ENCODE measurements around the gene RNF39. TPM values are rescaled to one million over a fixed set of nuclear protein-coding genes. Genes with fewer than 3 reads are reported as not detected.
A peak's percentile ranks its signal among the peaks of the same experiment; 100 is the strongest.

RNF39 gene
- polyA plus RNA-seq, 3 donors, result 0.04 TPM; not detected in 2

GRCh38 chr6:30100585-30101443 lies 25.2 kb upstream of the RNF39 start:
- under 1% methylated on average over 33 of the region's 47 CpGs for WGBS (ENCODE audit: insufficient coverage)
- H3K27me3 ChIP-seq (ENCODE audit: control insufficient read depth in 2 of 2, insufficient read depth in 2 of 2, low read length in 2 of 2), result peaks cover 55 to 78% of the 10 kb centered on the region in 2 donors
- Mint-ChIP-seq H3K27ac (no peak overlapping the region), H3K9me3 (peaks cover 0 to 28% (median 12%) of the 10 kb centered on the region in 7 donors), H3K36me3 (peaks cover 12 to 14% of the 10 kb centered on the region in 2 donors), H3K27me3 (ENCODE audit: low read depth in 3 of 3) (peaks cover 63 to 80% (median 67%) of the 10 kb centered on the region in 3 donors), H3K4me1 (peaks cover 36% of the 10 kb centered on the region), H3K4me3 (peak overlapping the region; percentile 81 to 97)
- no peak overlapping the region for H3K9ac ChIP-seq (ENCODE audit: insufficient read depth, low read length, poor library complexity, severe bottlenecking)
- H3K36me3 ChIP-seq (replicated peaks in 1 of 2; ENCODE audit: control insufficient read depth in 1 of 2, insufficient read depth in 2 of 2, low read length in 2 of 2), result no peaks in the 10 kb centered on the region
- no peaks in the 10 kb centered on the region for H4K20me1 ChIP-seq (ENCODE audit: insufficient read depth, low read length)
- no peaks in the 10 kb centered on the region for H3K79me2 ChIP-seq (ENCODE audit: insufficient read depth, low read length)
- TF ChIP-seq CTCF (IDR thresholded peaks at IDR 0.05), result no peak
- H3K9me3 ChIP-seq (replicated peaks in 1 of 2; ENCODE audit: control insufficient read depth in 1 of 2, insufficient read depth in 1 of 2, low read length in 2 of 2), result peaks cover 0 to 7% of the 10 kb centered on the region in 2 donors
- peak overlapping the region; percentile 83 for H3K4me2 ChIP-seq (replicated peaks; ENCODE audit: extremely low read depth, low read length, poor library complexity, severe bottlenecking)
- peak overlapping the region; percentile 93 for H2AFZ ChIP-seq (ENCODE audit: insufficient read depth, low read depth, low read length, poor library complexity, severe bottlenecking)
- H3K4me3 ChIP-seq (replicated peaks in 1 of 3; ENCODE audit: low read depth in 2 of 3, low read length in 3 of 3), result peak overlapping the region in 1 of 3 experiments; percentile 77
- H3K4me1 ChIP-seq (ENCODE audit: control insufficient read depth in 1 of 2, insufficient read depth in 2 of 2, low read length in 2 of 2), result peaks cover 34 to 38% of the 10 kb centered on the region in 2 donors
- no peak overlapping the region for H3K27ac ChIP-seq (ENCODE audit: low read depth in 1 of 2, low read length in 2 of 2)
- intact Hi-C loops (cut with micrococcal nuclease), result loop anchor here in 1 of 2 donors (5.0 kb wide), 2 partner anchors 34 to 296 kb away; partner anchors contain the start of gene PPP1R11
- peak in 1 of 3 donors; percentile 17 for DNase-seq

- no peak for TF ChIP-seq CTCF (IDR thresholded peaks at IDR 0.05)
- WGBS (ENCODE audit: insufficient coverage), result 29% methylated on average over 3 of the region's 8 CpGs
- H3K9ac ChIP-seq (ENCODE audit: insufficient read depth, low read length, poor library complexity, severe bottlenecking), result no peak overlapping the region
- H3K4me1 Mint-ChIP-seq, result peaks cover 36% of the 10 kb centered on the region
- no peak for DNase-seq
- peaks cover 34 to 38% of the 10 kb centered on the region in 2 donors for H3K4me1 ChIP-seq (ENCODE audit: control insufficient read depth in 1 of 2, insufficient read depth in 2 of 2, low read length in 2 of 2)
- H3K9me3 ChIP-seq (replicated peaks in 1 of 2; ENCODE audit: control insufficient read depth in 1 of 2, insufficient read depth in 1 of 2, low read length in 2 of 2), result peaks cover 0 to 7% of the 10 kb centered on the region in 2 donors
- H3K27me3 Mint-ChIP-seq (ENCODE audit: low read depth in 3 of 3), result peaks cover 66 to 85% (median 69%) of the 10 kb centered on the region in 3 donors
- intact Hi-C loops (cut with micrococcal nuclease), result loop anchor here in 1 of 2 donors (5.0 kb wide), 2 partner anchors 33 to 297 kb away; partner anchors contain the start of gene PPP1R11
- peak overlapping the region in 1 of 2 donors; percentile 82 for H3K4me3 Mint-ChIP-seq
- no peaks in the 10 kb centered on the region for H3K36me3 ChIP-seq (replicated peaks in 1 of 2; ENCODE audit: control insufficient read depth in 1 of 2, insufficient read depth in 2 of 2, low read length in 2 of 2)
- peaks cover 0 to 28% (median 12%) of the 10 kb centered on the region in 7 donors for H3K9me3 Mint-ChIP-seq
- no peak overlapping the region for H3K27ac ChIP-seq (ENCODE audit: low read depth in 1 of 2, low read length in 2 of 2)
- no peak overlapping the region for H2AFZ ChIP-seq (ENCODE audit: insufficient read depth, low read depth, low read length, poor library complexity, severe bottlenecking)
- H3K27ac Mint-ChIP-seq, result no peak overlapping the region
- peaks cover 12 to 14% of the 10 kb centered on the region in 2 donors for H3K36me3 Mint-ChIP-seq
- H3K4me2 ChIP-seq (replicated peaks; ENCODE audit: extremely low read depth, low read length, poor library complexity, severe bottlenecking), result peak overlapping the region; percentile 83
- H3K27me3 ChIP-seq (ENCODE audit: control insufficient read depth in 2 of 2, insufficient read depth in 2 of 2, low read length in 2 of 2), result peaks cover 55 to 74% of the 10 kb centered on the region in 2 donors
- no peaks in the 10 kb centered on the region for H4K20me1 ChIP-seq (ENCODE audit: insufficient read depth, low read length)
- no peaks in the 10 kb centered on the region for H3K79me2 ChIP-seq (ENCODE audit: insufficient read depth, low read length)
- peak overlapping the region in 1 of 3 experiments; percentile 77 for H3K4me3 ChIP-seq (replicated peaks in 1 of 3; ENCODE audit: low read depth in 2 of 3, low read length in 3 of 3)
These were observed 24.6 kb upstream of the RNF39 start for GRCh38 chr6:30100154-30100553.
